Hindlimb muscle (tissue), 1 donor: ENCODE data around the gene EPHB2. TPM values are rescaled to one million over a fixed set of nuclear protein-coding genes. Genes with fewer than 3 reads are reported as not detected.
A peak's percentile ranks its signal among the peaks of the same experiment; 100 is the strongest.
"Not testable (repeated sequence)": the region's sequence is repeated elsewhere in the genome, so short reads cannot be mapped to it uniquely, and the experiment has no call there.

Source experiments
- DNase-seq: peaks from one replicate; pipeline ENCODE4 v3.0.0-alpha.2; 2013
- polyA plus RNA-seq: library from polyadenylated mRNA; unstranded; fragments of 120-200 nt; gene quantifications from one replicate; pipeline ENCODE4 v1.2.1, GENCODE V29; 2013; ENCODE audit not compliant: insufficient read length

Gene EPHB2
- polyA plus RNA-seq, 1 donor, result 15.2 TPM

DNA sequence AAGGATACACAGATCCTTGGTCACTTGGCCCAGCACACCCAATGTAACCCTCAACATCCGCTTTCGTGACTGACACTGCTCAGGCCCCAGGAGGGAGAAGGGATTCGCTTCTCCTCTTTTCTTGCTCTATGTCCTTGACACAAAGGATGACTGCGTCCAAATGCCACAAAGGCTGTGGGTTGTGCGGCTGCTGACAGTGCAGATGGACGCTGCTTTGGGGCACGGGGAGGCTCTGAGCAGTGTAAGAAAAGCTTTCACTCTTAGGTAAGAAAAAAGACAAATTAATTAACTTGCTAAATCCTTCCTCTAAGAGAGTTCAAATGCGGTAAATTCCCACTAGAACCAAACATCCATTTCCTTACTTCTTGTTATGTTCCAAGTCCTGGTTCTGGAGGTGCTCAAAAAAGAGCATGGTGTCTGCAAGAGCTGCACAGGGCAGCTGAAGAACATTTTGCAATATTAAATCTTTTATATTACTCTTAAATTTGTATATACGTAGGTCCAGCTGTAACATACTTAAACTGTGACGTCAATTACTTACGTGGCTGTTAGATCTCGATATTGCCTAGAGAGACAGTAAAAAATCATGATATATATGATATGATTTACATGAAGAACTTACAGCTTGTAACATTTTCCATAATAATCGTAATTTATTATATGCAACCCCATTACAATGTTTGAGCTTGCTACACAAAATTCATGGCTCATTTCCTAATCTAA, 19.4 kb upstream of the EPHB2 start:
- no peak for DNase-seq

- no peak for DNase-seq
Observed at GRCh38 chr1:22694172-22694571, 16.5 kb upstream of the EPHB2 start.

- no peak for DNase-seq
Observed at GRCh38 chr1:22696610-22697009, 14.0 kb upstream of the EPHB2 start.

DNA sequence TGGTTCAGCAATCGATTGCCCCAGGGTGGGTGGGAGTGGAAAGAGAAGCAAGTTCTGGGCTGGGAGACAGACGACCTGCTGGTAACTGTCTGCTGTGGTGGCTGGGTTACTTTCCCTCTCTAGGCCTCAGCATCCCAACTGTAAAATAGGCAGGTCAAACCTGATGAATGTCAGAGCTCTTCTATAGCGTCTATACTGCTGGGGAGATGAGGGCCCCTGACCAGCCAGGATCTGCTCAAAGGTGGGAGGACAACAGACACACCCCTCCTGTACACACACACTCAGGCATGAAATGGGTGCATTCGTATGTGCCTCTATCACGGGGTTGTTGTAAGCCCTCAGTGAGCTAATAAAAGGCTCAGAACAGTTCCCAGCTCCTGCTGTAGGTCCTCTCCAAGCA, 12.7 kb upstream of the EPHB2 start:
- no peak for DNase-seq

DNA sequence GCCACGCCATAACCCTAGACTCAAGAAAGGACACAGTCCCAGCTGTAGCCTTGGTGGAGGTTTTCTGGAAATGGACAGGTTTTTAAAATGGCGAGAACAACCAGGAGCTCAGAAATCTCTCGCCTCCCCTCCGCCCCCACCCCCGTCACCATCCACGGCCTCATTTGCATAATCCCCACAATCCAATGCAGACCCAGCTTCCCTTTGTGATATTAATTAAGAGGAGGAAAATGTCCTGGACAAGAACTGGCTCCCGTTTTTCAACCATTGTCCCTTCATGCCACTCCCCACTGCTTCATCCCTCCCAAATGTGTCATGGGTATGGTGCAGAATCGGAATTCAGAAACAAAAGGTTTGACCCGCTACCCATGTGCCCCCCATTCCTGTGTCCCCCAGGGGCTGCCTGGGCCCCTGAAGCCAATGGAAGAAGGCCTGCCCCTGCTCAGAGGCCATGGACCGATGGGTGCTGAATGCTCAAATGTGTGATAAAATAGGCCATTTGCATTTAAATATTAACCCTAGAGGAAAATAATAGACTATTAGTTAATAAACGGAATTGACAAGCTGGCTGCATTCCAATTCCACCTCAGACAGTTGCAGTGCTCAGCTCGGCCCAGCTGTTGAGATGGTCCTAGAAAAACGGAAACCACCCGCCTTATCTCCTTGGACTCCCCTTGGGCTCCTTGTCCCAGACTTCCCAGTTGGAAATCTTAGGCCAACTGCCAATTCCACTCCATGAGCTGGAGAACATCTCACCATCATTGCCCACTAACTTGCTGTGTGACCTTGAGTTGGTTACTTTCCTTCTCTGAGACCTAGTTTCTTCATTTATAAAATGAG, 10.7 kb upstream of the EPHB2 start:
- DNase-seq, result no peak

GRCh38 chr1:22702296-22703085, 8.1 kb upstream of the EPHB2 start:
- DNase-seq, result no peak

DNA sequence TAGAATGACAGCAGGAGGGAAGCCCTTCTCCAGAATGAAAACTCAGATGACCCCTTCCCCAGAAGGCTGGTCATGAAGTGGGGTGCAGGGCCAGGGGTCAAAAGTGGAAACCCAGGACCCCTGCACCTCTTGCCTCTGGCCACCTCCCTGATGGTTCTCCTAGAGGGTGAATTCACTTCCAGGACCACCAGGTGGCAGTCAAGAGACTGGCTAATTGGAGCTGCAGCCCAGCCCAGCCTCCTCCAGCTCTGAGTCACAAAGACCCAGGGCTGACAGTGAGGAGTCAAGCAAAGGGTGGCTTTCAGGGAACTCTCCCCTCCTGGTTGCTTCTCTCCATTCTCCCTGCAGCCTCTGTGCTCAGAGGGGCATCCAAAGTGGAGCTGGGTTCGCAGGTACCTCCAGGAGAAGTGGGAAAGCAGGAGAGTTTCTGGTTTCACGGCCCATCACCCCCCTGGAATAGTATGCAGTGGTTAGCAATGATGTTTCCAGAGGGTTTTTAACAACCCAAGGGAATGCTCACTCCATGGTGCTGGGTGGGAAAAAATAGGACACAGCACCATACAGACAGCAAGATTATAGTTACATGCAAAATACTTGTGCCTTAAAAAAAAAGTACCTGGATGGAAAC, 6.1 kb upstream of the EPHB2 start:
- DNase-seq, result peak; percentile 85

DNA sequence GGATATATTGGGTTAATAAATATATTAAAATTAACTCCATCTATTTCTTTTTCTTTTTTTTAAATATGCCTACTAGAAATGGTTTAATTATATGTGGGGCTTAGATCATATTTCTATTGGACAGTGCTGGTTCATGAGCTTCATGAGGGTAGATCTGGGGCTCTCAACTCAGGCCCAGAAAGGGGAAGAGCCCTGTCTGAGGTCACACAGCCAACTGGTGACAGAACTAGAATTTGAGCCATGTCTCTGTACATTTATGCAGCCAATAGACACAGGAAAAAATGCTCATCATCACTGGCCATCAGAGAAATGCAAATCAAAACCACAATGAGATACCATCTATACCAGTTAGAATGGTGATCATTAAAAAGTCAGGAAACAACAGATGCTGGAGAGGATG, 5.1 kb upstream of the EPHB2 start:
- no peak for DNase-seq

DNA sequence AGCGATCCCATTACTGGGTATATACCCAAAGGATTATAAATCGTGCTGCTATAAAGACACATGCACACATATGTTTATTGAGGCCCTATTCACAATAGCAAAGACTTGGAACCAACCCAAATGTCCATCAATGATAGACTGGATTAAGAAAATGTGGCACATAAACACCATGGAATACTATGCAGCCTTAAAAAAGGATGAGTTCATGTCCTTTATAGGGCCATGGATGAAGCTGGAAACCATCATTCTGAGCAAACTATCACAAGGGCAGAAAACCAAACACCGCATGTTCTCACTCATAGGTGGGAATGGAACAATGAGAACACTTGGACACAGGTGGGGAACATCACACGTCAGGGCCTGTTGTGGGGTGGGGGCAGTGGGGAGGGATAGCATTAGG, 4.5 kb upstream of the EPHB2 start:
- not testable (repeated sequence) for DNase-seq

- no peak for DNase-seq
Observed at GRCh38 chr1:22708777-22709176, 1.9 kb upstream of the EPHB2 start.

- DNase-seq, result no peak
Observed at GRCh38 chr1:22709227-22709626, 1.4 kb upstream of the EPHB2 start.

DNA sequence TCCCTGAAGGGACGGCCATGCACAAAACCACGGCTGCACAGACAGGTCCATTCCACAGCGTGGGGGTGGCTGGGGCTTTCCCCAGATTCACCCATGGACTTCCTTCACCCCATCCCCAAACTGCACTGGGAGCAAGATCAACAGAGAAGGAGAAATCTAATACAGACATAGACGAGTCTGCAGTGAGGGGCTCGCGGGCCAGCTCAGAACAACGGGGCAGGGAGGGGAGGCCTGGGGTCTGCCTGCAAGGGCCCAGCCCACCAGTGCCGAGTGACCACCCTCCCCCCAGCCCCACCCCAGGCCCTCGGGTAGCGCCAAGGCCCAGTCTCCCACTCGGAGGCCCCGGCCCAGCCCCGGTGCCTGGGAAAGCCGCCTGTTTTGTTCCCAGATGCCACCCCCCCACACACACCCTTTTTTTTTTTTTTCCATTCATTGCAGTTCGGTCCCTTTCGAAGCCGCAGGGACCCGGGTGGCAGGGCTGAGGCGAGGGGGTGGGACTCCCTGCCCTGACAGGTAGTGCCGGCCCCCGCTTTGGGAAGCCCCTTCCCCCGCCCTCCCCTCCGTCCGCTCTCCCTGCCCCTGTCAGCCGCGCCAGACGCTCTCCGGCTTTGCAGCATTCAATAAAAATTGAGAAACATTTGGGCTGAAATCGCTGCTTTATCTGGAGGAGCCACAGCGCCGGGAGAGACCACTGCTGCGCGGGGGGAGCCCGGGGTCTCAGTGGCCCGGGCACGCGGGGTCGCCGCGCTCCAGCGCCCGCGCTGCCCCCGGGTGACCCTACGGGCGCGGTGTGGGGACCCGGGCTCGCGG, 543 bp upstream of the EPHB2 start:
- peak; percentile 82 for DNase-seq

DNA sequence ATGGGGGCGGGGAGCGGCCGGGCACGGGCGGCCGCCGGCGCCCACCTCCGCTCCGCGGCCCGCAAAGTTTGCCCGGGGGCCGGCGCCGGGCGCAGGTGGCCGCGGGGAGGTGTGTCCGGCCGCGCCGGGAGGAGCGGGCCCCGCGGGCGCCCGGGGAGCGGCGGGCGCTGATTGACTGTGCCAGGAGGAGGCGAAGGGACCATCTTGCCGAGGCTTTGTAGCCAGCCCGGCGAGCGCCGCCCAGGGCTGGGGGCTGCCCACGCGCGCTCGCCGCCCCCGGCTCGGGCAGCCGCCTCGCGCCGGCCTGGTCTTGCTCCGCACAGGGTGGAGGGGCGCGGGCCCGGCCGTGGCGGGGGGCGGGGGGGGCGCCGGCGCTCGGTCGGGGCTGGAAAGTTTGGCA, 432 bp downstream of the EPHB2 start:
- DNase-seq, result no peak

DNA sequence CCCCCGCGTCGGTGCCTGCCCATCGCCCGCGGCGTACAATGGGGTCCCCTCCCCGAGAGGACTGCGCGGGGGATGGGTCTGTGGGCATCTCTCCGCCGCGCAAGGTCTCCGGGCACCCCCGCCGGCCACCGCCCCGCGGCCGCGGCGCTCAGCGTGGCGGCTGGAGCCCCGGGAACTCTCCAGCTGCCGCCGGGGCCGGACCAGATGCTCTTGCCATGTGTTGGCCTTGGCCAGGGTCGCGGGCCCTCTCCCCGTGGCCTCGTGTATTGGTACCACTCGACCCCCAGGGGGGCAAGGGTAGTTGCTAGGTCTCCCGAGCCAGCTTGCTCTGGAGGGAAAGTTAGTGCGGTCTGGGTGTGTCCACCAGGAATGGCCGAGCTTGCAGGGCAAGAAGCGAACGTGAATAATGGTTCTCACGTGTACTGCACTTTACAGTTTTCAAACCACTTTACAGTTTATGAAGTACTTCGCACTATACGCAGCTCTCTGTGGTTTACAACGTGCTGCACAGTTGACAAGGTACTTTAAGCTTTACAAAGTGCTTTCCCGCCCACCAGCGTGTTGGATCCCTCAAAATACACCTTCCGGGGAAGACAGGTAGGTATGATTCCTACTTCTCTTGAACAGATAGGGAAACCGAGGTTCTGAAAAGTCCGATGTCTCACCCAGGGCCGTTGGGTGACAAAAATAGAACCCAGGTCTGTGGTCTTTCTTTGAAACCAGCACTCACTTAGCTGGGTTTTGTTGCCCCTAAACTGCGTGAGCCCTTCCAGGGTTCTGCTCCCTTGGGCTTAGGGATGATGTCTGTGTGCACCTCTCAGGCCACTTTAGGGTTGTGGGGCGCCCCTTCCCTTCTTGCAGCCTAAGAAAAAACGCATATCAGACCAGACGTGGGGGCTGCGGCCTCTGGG, 1.2 kb downstream of the EPHB2 start:
- no peak for DNase-seq

DNA sequence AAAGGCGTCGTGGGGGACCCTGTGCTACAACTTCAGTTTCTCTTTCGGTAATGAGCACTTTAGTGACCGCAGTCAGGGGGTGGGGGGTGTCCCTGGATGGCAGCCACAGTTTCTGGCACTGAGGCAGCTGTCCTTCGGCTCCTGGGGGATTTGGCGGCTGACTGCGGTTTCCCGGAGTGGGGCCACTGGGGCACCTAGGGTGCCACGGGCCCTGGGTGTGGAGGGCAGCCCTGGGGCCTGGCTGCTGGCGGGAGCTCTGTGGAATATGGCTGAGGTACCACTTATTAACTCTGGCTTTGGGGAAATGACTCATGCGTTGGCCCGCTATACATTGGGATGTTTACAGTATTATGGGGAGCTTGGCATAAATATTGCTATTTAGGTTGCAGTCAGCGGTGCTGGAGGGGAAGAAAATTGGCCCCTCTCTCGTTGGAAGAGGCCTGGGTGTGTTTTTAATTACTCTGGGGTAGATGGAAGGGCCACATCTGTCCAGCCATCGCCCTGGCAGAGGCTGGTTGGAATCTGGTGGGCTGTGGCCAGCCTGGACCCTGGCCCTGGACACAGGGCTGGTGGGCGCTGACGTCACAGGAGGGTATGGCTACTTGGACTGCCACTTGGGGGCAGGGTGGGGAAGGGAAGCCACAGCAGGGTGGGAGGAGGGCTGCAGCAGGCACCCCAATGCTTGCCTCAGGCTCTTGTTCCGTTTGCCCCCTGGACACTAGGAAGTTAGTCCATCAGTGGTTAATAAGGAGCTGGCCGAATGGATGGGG, 2.0 kb downstream of the EPHB2 start:
- no peak for DNase-seq

DNA sequence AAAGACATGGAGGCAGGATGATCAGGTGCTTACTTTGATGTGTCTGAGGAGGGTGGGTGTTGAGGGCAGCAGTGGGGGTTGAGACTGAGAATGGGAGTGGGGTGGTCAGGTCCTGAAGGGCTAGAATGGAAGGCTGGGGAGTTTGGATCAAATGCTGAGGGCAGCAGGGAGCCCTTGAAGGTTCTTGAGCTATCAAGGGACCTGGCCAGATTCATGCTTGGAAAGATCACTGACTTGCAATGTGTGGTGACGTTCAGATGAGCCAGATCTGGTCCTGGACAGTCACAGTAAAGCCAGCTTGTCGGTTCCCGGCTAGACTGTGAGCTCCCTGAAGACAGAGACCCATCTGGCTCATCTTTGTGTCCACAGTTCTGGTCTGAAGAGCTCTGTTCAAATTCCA, 3.8 kb downstream of the EPHB2 start:
- DNase-seq, result no peak

DNA sequence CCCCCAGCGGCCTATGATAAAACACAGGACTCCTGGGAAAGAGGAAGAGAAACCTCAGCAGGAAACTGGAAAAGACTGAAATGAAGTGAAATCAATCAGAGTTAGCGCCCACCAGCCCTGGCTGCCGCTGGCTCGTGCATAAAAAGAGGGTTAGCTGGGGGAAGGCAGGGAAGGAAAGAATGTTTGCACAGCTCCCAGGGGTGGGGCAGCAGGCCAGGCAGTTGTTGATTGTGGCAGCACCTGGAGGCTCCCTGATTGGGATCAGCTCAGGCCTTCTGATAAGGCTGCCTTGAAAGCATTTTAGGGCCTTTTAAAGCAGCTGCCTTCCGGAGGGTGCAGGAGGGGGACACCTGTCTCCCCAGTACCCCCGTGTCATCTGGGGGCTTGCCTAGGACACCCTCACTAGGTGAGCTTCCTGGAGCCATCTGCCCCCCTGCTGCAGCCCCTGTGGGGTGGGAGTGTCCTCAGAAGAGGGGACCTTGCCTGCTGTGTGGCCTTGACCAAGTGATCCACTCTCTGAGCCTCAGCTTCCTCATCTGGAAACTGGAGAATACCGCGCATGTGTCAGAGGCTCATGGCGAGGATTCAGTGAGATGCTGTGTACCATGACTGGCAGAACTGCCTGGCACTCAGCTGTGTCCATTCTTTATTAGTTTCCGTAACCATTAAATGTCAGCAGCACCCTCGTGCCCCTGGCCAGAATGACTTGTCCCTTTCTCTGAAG, 6.6 kb downstream of the EPHB2 start:
- no peak for DNase-seq

DNA sequence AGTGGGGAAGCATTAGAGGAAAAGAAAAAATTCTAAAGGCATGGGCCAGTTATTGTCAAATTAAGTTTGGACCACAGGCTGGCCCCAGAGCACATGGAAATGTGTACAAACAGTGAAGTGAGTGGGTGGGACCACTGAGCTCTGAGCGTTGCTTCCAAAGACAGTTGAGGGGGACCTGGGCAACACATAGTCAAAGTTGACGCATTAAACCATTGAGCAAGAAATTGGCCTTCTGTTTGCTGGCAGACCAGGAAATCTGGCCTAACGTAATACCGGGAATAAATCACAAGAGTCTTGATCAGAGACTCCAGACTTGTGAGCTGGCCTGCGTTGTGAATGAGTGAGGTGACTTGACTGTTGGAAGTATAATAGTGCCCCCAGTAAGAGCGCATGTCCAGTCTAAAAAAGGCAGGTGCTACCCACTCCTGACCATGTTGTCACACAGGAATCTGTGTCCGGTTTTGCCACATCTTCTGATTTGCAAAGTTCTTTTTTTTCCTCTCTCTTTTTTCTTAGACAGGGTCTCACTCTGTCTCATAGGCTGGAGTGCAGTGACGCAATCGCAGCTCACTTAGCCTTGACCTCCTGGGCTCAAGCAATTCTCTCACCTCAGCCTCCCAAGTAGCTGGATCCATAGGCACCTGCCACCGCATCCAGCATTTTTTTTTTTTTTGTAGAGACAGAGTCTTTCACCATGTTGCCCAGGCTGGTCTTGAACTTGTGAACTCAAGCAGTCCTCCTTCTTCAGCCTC, 10.7 kb downstream of the EPHB2 start:
- DNase-seq, result no peak
